Fibroblast of lung (primary cell): ENCODE measurements around the gene ALS2CL.

Experiments used
- EZH2 ChIP-seq: IDR thresholded peaks from 2 replicates; pipeline ENCODE4 v1.5.1; 2012; ENCODE audit warnings: low read length, control low read depth, mild to moderate bottlenecking; ENCODE audit errors: missing control alignments
- TF ChIP-seq, protein P1 (sequence below), 2 donors: IDR thresholded peaks in 1 of 2; conservative IDR thresholded peaks in 1 of 2; 1 replicate in 1 of 2; 2 replicates in 1 of 2; pipeline ENCODE4 v1.5.1; 2011 to 2012; ENCODE audit warnings: low read length in 2 of 2, control low read depth in 1 of 2, inconsistent platforms in 1 of 2, low read depth in 1 of 2, mild to moderate bottlenecking in 1 of 2

DNA sequence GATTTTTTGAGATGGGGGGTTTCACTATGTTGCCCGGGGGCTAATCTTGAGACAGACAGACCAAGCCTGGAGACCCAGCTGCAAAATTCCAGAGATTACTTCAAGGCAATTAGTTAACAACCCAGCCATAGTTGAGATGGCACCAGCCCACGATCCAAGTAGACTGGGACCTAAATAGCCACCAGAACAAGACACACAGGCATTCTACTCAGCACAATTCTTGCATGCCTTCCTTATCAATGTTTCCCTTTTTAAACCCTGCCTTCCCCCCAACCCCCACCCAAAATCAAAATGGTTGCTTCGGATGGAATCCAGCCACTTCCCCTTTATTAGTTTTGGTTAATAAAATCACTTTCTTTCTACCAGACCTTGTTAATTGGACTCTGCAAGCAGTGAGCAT, 52.6 kb downstream of the ALS2CL start:
- TF ChIP-seq, protein P1, sequence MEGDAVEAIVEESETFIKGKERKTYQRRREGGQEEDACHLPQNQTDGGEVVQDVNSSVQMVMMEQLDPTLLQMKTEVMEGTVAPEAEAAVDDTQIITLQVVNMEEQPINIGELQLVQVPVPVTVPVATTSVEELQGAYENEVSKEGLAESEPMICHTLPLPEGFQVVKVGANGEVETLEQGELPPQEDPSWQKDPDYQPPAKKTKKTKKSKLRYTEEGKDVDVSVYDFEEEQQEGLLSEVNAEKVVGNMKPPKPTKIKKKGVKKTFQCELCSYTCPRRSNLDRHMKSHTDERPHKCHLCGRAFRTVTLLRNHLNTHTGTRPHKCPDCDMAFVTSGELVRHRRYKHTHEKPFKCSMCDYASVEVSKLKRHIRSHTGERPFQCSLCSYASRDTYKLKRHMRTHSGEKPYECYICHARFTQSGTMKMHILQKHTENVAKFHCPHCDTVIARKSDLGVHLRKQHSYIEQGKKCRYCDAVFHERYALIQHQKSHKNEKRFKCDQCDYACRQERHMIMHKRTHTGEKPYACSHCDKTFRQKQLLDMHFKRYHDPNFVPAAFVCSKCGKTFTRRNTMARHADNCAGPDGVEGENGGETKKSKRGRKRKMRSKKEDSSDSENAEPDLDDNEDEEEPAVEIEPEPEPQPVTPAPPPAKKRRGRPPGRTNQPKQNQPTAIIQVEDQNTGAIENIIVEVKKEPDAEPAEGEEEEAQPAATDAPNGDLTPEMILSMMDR (conservative IDR thresholded peaks at IDR 0.05 in 1 of 2, IDR thresholded peaks at IDR 0.05 in 1 of 2; ENCODE audit: low read depth in 1 of 2, low read length in 2 of 2): no peak
- TF ChIP-seq EZH2: no peak
